Pancreas (tissue), 10 donors: ENCODE measurements around the gene COX7A2L. TPM values are rescaled to one million over a fixed set of nuclear protein-coding genes. Genes with fewer than 3 reads are reported as not detected.

Experiments
- ATAC-seq, 4 donors: fragments of 200-7000 bp; cut with Tn5 transposase; one replicate each; pipeline versions ENCODE4 v1.8.0 to v1.9.1; 2020; ENCODE audit warnings: mild to moderate bottlenecking in 4 of 4, moderate library complexity in 4 of 4
- DNase-seq, 6 donors: peaks; one replicate each; pipeline ENCODE4 v3.0.0-alpha.2; 2020
- FAIRE-seq: peaks from 2 replicates; lab custom pipeline; 2012; peaks lifted over from hg19 to GRCh38; lab: Jason Lieb, UNC
- H3K27ac ChIP-seq, 4 donors: fragments of 200-600 bp; sonication (generic); 1 replicate in 3 of 4; 2 replicates in 1 of 4; pipeline versions ENCODE4 v1.5.0 to v1.8.0; 2020
- H3K27me3 ChIP-seq, 4 donors: fragments of 200-600 bp; one replicate each; pipeline ENCODE4 v1.8.0; 2021
- H3K36me3 ChIP-seq, 3 donors: fragments of 200-600 bp; sonication (generic) in 1 of 3; one replicate each; pipeline versions ENCODE4 v1.5.0 to v1.8.0; 2020 to 2021
- H3K4me1 ChIP-seq, 3 donors: fragments of 200-600 bp; one replicate each; pipeline ENCODE4 v1.8.0; 2021
- H3K4me3 ChIP-seq, 4 donors: fragments of 200-600 bp; sonication (generic) in 2 of 4; one replicate each; pipeline versions ENCODE4 v1.5.0 to v1.8.0; 2020 to 2021
- H3K9me3 ChIP-seq, 4 donors: fragments of 200-600 bp; one replicate each; pipeline ENCODE4 v1.8.0; 2021
- WGBS, 2 donors: extraction: QIAGEN DNeasy Blood & Tissue Kit; methylation state at CpG; one replicate each; pipeline ENCODE4 v1.1.7; 2013; 5-methylcytosine and 5-hydroxymethylcytosine counted together
- intact Hi-C, 3 donors: fragments of 100-400 bp; cut with DNase I; formaldehyde crosslinking; loops; one replicate each; pipeline versions ENCODE4 v1.11.1 to v1.14.2; 2022
- polyA plus RNA-seq, 2 donors: library from polyadenylated mRNA; stranded (reverse); fragments of 200-250 nt; gene quantifications; one replicate each; pipeline ENCODE4 v1.2.3, GENCODE V29; 2013
- total RNA-seq, 6 donors: library from RNA; stranded (reverse); fragmentation: NEBNext Ultra II Directional in 4 of 6; extraction: Animal tissue kit (Norgen Biotek cat#: 25700) in 4 of 6; gene quantifications; one replicate each; pipeline versions ENCODE4 v1.2.1 to v1.2.4, GENCODE V29; 2021 to 2023
- TF ChIP-seq, protein P1 (sequence below), 4 donors: fragments of 200-600 bp; sonication (generic) in 3 of 4; IDR thresholded peaks; one replicate each; pipeline versions ENCODE4 v1.5.0 to v1.8.0; 2021; ENCODE audit warnings: antibody characterized with exemption in 4 of 4
- donor health status: healthy with polysubstance abuse.
- donor health status: DM: no; HTN: no; CAD: no; lungs with moderate emphysema.
- donor health status: DM: no; HTN: no; CAD: no.
- donor health status: control.
- donor health status: control.
- donor health status: Bipolar disorder and iron deficiency.
- donor health status: DM: yes; HTN: yes; CAD: no.
- donor health status: DM: no; HTN: no; CAD: no.
- donor health status: DM: no; HTN: no; CAD: no.
- donor health status: DM: yes; HTN: yes; CAD: no.

Gene COX7A2L
- total and polyA plus RNA-seq, 8 donors: 34.8 to 91.5 (median 49.7) TPM

DNA sequence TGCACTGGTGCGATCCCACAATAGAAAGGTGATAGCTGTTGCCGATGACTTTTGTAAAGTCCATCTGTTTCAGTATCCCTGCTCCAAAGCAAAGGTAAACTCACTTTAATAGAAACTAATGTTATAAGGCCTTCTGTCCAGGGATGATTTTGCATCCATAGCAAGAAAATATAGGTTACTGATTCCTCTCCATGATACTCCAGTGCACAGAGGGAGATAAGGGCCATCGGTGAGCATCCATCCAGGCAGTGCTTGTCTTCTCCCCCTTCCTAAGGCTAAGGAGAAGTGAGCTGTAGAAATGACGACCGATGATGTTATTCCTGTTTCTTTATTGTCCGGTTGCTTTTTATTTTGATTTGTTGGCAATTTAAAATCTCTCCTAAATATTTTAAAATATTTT lies 32.1 kb downstream of the COX7A2L start:
- peaks cover 0 to 18% (median 4%) of the 10 kb centered on the region in 3 donors for H3K36me3 ChIP-seq
- TF ChIP-seq, protein P1, sequence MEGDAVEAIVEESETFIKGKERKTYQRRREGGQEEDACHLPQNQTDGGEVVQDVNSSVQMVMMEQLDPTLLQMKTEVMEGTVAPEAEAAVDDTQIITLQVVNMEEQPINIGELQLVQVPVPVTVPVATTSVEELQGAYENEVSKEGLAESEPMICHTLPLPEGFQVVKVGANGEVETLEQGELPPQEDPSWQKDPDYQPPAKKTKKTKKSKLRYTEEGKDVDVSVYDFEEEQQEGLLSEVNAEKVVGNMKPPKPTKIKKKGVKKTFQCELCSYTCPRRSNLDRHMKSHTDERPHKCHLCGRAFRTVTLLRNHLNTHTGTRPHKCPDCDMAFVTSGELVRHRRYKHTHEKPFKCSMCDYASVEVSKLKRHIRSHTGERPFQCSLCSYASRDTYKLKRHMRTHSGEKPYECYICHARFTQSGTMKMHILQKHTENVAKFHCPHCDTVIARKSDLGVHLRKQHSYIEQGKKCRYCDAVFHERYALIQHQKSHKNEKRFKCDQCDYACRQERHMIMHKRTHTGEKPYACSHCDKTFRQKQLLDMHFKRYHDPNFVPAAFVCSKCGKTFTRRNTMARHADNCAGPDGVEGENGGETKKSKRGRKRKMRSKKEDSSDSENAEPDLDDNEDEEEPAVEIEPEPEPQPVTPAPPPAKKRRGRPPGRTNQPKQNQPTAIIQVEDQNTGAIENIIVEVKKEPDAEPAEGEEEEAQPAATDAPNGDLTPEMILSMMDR (IDR thresholded peaks at IDR 0.05): no peak

DNA sequence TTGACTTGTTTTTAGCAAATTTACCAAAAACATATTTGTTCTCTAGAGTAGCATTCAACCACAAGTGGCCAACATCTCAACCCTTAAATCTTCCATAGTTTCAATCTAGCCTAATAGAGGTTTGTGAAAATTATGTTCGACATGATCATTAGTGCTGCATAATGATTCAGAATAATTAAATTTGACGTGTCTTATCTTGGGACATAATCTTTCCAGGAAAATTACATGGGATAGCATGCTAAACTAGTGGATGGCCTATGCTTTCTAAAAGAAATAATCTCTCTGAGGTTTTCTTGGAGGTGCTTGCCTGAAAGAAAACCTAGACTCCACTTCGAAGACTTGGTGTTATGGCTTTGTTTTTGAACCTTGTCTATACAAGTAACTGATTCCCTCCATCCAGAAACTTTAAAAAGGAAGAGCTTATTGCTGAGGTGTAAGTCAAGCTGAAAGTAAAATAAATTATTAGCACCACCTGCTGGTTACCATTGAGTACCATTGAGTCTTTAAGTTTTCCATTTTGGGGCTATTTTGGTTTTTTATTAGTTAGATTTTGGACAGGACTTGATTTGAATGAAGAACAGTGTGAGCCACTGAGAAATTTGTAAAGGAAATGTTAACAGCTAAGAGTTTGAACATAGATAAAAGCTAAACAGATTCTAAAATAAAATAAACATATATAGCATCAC lies 32.7 kb downstream of the COX7A2L start:
- no peak for DNase-seq
- TF ChIP-seq, protein P1 (IDR thresholded peaks at IDR 0.05): peak in 2 of 4 donors; percentile 26 to 35
- Histone ChIP-seq H3K27ac (no peak overlapping the region), H3K4me1 (peaks cover 0 to 11% (median 6%) of the 10 kb centered on the region in 3 donors), H3K4me3 (no peak overlapping the region), H3K27me3 (no peaks in the 10 kb centered on the region), H3K9me3 (no peaks in the 10 kb centered on the region), H3K36me3 (peaks cover 0 to 13% (median 4%) of the 10 kb centered on the region in 3 donors)
- intact Hi-C loops: loop anchor here in 2 of 3 donors (10.0 kb wide), 1 partner anchor 233 kb away; no protein-coding TSS in a partner anchor
- 52 to 58% methylated on average over 3 of the region's 3 CpGs for WGBS, 2 donors
- ATAC-seq: peak; percentile 32 to 71 (median 52)
- no peak for FAIRE-seq

More for the DNA sequence above, 32.1 kb downstream of the COX7A2L start:
- WGBS, 2 donors: 84 to 87% methylated on average over 6 of the region's 6 CpGs
- no peak overlapping the region for H3K4me3 ChIP-seq
- H3K4me1 ChIP-seq: peaks cover 0 to 11% (median 6%) of the 10 kb centered on the region in 3 donors
- ATAC-seq: no peak
- H3K9me3 ChIP-seq: no peaks in the 10 kb centered on the region
- intact Hi-C loops: loop anchor here in 2 of 3 donors (10.0 kb wide), 1 partner anchor 234 kb away; no protein-coding TSS in a partner anchor
- H3K27me3 ChIP-seq: no peaks in the 10 kb centered on the region
- no peak for DNase-seq
- no peak for FAIRE-seq
- H3K27ac ChIP-seq: no peak overlapping the region

DNA sequence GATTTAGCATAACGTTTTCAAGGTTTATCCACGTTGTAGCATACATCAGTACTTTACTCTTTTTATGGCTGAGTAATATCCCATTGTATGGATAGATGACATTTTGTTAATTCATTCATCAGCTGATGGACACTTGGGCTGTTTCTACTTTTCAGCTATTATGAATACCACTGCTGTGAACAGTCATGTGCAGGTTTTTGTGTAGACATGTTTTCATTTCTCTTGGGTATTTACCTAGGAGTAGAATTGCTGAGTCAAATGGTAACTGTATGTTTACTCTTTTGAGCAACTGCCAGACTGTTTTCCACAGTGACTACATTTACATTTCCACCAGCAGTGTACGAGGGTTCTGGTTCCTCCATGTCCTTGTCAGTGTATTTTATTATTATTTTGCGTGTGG lies 33.9 kb downstream of the COX7A2L start:
- Histone ChIP-seq H3K27me3 (no peaks in the 10 kb centered on the region), H3K4me3 (no peak overlapping the region), H3K4me1 (peaks cover 0 to 11% (median 6%) of the 10 kb centered on the region in 3 donors), H3K9me3 (no peaks in the 10 kb centered on the region), H3K36me3 (peaks cover 0 to 4% (median 1%) of the 10 kb centered on the region in 3 donors), H3K27ac (peak overlapping the region in 1 of 4 donors; percentile 51)
- DNase-seq: no peak
- TF ChIP-seq, protein P1 (IDR thresholded peaks at IDR 0.05): no peak
- WGBS, 2 donors: 40 to 44% methylated on average over 4 of the region's 4 CpGs
- no peak for FAIRE-seq
- intact Hi-C loops: loop anchor here in 2 of 3 donors (10.0 kb wide), 1 partner anchor 232 kb away; no protein-coding TSS in a partner anchor
- peak; percentile 85 to 93 (median 91) for ATAC-seq

- ATAC-seq (no peak), FAIRE-seq (no peak), DNase-seq (no peak)
- Histone ChIP-seq H3K27ac (no peak overlapping the region), H3K4me1 (peaks cover 0 to 11% (median 6%) of the 10 kb centered on the region in 3 donors), H3K9me3 (no peaks in the 10 kb centered on the region), H3K4me3 (no peak overlapping the region), H3K27me3 (no peaks in the 10 kb centered on the region), H3K36me3 (no peaks in the 10 kb centered on the region)
- TF ChIP-seq, protein P1 (IDR thresholded peaks at IDR 0.05): no peak
- intact Hi-C loops: loop anchor here in 2 of 3 donors (10.0 kb wide), 1 partner anchor 231 kb away; no protein-coding TSS in a partner anchor
- WGBS, 2 donors: 86 to 91% methylated on average over 1 of the region's 1 CpG
Observed at GRCh38 chr2:42325609-42326008, 35.4 kb downstream of the COX7A2L start.
